Measurements from ENCODE around the gene BRD7.

DNA sequence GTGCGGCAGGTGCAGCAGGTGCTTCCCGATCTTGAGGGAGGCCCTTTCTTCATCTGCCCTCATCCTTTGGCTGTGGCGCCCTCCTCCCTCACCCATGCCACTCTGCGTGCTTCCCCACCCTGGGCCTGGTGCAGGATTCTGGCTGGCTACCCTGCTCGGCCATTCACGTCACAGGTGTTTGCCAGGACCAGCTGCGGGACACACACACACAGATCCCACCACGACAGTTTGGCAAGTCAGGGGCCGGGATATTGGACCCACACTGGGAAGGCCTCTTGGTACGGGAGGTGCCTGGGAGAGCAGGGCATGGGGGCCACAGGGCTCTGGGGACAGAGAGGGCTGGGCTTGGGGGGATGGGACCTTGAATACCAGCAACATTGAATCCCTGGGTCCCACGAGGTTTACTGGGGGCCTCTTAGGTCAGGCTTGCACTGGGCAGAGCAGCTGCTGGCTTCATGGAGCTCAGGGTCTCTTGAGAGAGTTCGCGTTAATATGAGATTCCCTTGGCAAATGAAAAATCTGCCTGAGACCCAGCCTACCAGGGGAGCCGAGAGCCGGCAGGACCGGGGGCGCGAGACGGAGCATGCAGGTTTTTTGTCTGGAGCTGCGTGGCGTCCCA, 87.3 kb downstream of the BRD7 start:
- TF ChIP-seq, protein P1, sequence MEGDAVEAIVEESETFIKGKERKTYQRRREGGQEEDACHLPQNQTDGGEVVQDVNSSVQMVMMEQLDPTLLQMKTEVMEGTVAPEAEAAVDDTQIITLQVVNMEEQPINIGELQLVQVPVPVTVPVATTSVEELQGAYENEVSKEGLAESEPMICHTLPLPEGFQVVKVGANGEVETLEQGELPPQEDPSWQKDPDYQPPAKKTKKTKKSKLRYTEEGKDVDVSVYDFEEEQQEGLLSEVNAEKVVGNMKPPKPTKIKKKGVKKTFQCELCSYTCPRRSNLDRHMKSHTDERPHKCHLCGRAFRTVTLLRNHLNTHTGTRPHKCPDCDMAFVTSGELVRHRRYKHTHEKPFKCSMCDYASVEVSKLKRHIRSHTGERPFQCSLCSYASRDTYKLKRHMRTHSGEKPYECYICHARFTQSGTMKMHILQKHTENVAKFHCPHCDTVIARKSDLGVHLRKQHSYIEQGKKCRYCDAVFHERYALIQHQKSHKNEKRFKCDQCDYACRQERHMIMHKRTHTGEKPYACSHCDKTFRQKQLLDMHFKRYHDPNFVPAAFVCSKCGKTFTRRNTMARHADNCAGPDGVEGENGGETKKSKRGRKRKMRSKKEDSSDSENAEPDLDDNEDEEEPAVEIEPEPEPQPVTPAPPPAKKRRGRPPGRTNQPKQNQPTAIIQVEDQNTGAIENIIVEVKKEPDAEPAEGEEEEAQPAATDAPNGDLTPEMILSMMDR (IDR thresholded peaks at IDR 0.05): no peak
- TF ChIP-seq TCF7L2 (IDR thresholded peaks at IDR 0.05; ENCODE audit: low read depth, low read length) (no peak), SIN3A (IDR thresholded peaks at IDR 0.05; ENCODE audit: borderline replicate concordance, insufficient read depth, low read depth, low read length) (no peak), POLR2AphosphoS5 (IDR thresholded peaks at IDR 0.05; ENCODE audit: low read depth, low read length) (no peak)
